NB4 (cell line): ENCODE measurements around the gene COBL.

ENCODE experiments used
- DNase-seq: peaks from one replicate; pipeline ENCODE4 v3.0.0; 2010; ENCODE audit warnings: low read depth
- H3K4me3 ChIP-seq: one replicate; pipeline ENCODE4 v1.5.1; 2011; ENCODE audit warnings: mild to moderate bottlenecking, low read depth, low read length, moderate library complexity
- MYC ChIP-seq: IDR thresholded peaks from 2 replicates; pipeline ENCODE4 v1.6.1; 2011; ENCODE audit warnings: low read depth, low read length
- POLR2A ChIP-seq: IDR thresholded peaks from 2 replicates; pipeline ENCODE4 v1.6.1; 2011; ENCODE audit warnings: mild to moderate bottlenecking; ENCODE audit not compliant: insufficient read length; ENCODE audit errors: extremely low read depth
- TF ChIP-seq, protein P1 (sequence below): IDR thresholded peaks from 2 replicates; pipeline ENCODE4 v1.6.1; 2011; ENCODE audit warnings: low read depth, low read length
- TF ChIP-seq, protein P2 (sequence below): IDR thresholded peaks from one replicate; pipeline ENCODE4 v1.5.1; 2012; ENCODE audit warnings: low read depth, low read length

COBL gene

DNA sequence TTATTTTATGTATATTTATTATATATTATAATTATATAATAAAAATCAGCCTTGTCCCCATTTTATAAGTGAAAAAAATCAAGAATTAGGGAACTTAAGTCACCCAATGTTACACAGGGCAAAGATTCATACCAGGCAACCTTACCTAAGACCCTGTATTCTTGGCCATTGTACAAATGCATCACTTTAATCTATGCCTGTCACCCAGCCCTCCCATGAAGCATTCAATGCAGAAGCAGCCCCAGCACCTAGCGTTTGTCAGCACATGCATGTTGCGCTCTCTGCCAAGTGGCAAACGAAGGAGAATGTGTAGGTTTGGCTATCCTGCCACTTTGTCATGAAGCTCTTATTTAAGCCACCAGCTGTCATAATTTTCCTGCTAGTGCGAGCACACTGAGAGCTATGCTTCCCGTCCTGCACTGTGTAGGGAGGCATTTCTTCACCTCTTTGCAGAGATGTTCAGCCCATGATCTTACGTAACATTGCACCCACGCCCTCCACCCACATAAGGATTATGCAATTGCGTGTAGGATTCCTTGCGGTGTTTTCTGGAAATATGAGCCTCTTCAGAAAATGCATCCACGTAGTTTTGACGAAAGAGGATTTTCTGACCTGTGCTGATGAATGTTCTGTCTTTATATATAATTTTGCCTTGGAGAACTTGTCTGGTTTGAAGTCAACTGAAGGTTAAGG is 7.7 kb upstream of the COBL start:
- no peak overlapping the region for H3K4me3 ChIP-seq
- TF ChIP-seq POLR2A (no peak), MYC (0 out of 2 replicates have a peak, but pooled peaks have one; percentile 6)
- TF ChIP-seq, protein P1, sequence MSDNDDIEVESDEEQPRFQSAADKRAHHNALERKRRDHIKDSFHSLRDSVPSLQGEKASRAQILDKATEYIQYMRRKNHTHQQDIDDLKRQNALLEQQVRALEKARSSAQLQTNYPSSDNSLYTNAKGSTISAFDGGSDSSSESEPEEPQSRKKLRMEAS = no peak
- DNase-seq = peak; percentile 82

DNA sequence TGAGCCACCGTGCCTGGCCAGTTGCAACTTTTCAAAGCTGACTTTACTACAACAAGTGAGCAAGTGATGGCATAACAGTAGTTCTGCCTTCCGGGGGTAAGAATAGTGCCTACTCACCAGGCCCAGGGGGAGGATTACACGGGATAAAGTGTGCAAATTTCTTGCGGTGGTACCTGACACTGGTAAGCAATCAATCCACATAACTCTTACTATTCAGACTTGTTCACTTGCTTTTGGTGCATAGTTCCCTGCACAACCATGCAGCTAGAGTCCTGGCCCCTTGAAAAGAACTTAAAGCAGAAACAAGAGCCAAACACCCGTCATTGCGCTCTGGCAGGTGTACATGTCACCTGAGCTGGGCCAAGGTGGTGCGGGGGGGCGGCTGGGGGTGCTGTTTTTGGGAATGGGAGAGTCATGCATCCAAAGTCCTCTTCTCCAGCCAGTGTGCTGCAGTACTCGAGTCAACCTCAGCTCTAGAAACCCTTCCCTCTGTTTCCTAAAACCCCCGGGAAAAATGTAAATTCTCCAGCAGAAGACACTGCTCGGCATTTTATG is 5.4 kb upstream of the COBL start:
- H3K4me3 ChIP-seq = no peak overlapping the region
- no peak for DNase-seq
- TF ChIP-seq MYC (no peak), POLR2A (no peak)
- TF ChIP-seq, protein P2, sequence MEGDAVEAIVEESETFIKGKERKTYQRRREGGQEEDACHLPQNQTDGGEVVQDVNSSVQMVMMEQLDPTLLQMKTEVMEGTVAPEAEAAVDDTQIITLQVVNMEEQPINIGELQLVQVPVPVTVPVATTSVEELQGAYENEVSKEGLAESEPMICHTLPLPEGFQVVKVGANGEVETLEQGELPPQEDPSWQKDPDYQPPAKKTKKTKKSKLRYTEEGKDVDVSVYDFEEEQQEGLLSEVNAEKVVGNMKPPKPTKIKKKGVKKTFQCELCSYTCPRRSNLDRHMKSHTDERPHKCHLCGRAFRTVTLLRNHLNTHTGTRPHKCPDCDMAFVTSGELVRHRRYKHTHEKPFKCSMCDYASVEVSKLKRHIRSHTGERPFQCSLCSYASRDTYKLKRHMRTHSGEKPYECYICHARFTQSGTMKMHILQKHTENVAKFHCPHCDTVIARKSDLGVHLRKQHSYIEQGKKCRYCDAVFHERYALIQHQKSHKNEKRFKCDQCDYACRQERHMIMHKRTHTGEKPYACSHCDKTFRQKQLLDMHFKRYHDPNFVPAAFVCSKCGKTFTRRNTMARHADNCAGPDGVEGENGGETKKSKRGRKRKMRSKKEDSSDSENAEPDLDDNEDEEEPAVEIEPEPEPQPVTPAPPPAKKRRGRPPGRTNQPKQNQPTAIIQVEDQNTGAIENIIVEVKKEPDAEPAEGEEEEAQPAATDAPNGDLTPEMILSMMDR = no peak
- TF ChIP-seq, protein P1 = no peak

DNA sequence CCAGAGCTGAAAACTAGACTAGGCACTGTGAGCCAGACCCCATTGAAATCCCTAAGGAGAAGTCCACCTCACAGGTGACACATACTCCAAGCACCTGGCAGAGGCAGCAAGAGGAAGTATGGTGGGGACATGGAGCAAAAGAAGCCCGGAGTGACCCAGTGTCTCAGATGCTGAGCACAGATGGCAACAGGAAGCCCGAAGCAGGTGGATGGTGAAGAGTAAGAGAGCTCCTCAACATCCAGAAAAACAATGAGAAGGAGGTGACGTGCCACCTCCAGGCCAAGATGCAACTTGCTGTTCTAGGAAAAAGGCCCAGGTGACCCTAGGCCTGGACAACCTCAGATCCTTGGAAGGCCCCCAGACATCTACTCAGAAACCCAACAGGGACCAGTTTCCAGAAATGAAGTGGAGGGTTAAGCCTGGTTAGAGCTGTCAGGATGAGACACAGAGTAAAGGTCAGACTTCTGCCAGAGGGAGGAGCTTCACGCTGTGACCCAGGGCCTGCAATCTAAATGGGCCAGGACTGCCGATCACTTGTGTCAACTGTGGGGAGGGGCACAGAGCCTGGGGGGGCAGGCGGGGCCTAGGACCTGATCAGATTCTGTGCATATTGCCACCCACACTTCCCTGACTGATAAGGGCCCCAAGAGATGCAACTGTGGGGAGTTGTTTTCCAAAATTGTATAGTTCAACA is 2.4 kb upstream of the COBL start:
- DNase-seq = no peak
- TF ChIP-seq POLR2A = no peak
- TF ChIP-seq MYC = no peak
- TF ChIP-seq, protein P1 = no peak
- TF ChIP-seq, protein P2 = no peak
- H3K4me3 ChIP-seq = no peak overlapping the region

DNA sequence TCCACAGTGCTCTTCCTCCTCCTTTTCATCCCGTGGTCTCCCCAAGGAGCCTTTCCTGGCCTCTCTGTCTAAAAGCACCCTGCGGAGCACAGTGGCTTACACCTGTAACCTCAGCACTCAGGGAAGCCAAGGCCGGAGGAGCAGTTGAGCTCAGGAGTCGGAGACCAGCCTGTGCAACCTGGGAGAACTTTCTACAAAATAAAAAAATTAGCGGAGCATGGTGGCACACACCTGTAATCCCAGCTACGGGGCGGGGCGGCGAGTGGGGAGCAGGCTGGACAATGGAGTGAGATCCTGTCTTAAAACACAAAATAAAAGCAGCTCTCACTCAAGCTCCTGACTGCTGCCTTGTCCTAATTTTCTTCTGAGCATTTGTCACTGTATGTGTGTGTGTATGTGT is 1.4 kb upstream of the COBL start:
- TF ChIP-seq MYC (no peak), POLR2A (no peak)
- DNase-seq = no peak

DNA sequence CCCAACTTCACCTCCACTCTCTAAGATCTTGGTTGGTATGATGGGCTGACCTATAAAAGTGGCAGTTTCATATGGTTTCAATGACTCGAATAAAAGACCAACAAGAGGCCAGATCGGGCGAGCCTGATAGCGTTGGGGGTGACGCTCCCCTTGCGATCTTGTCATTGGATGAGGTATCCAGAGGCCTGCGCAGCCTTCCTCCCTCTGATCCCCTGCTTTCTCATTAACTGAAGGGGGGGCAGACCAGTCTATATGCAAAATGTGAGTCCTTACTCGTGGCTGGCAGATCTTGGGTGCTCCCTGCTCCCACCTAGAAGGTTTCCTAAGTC is 937 bp upstream of the COBL start:
- no peak overlapping the region for H3K4me3 ChIP-seq
- DNase-seq = no peak
- TF ChIP-seq MYC = no peak

More for the DNA sequence above, 1.4 kb upstream of the COBL start:
- no peak overlapping the region for H3K4me3 ChIP-seq

DNA sequence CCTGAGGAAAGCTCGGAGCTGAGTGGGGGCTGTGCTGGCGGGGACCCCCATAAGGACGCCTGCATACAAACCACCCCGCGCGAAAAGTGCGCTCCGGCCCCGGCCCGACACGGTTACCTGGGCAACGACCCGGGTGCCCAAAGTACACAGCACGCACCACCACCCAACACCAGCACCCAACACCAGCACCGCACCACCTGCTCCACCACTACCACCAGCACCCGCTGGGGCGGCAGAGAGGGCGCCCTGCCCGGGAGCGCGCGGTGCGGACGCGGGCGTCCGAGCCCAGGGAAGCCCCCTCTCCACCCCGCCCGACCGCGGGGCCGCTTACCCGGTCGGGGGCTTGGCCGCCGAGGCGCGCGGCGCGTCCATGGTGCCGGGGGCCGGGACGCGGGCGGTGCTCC is 345 bp downstream of the COBL start:
- no peak for DNase-seq
- TF ChIP-seq, protein P2 = no peak
- TF ChIP-seq POLR2A (no peak), MYC (no peak)
- TF ChIP-seq, protein P1 = no peak
- no peak overlapping the region for H3K4me3 ChIP-seq

DNA sequence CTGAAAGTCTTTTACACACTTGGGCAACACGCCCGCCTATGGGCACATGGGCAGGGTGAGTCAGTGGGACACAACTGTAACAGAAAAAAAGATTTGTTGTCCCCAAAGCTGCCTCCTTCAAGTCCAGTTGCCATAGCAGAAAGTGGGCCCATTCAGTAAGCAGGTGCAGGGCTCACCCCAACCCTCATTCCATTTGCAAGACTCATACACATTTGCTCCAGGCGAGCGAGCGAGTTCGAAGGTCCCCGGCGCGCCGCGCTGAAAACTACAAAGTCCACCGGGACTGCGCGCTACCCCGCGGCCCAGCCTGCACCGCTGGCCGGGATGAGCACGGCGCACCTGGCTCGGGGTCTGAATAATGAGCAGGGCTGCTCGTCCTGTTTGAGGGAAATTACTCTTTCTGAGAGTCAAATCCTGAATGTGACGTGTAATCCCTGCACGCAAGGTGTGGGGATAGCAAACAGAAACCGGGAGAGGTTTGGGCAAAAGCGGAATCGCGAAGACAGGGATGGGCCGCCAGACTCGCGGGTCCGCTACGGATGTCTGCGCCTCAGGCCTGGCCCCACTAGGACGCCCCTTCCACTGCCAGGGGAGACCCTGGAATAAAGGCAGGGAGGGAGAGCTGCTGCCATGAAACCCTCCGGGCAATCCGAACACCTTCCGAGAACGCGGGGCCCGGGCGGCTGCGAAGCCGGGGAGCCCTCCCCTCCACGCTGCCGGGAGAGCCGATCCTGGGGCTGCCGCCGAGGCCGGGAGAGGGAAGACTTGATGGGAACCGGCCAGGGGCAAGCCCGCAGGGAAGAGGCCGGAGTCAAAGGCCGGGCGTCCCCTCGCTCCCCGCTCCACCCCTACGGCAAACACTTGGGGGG is 982 bp downstream of the COBL start:
- no peak overlapping the region for H3K4me3 ChIP-seq
- TF ChIP-seq MYC = no peak
- TF ChIP-seq, protein P1 = no peak
- TF ChIP-seq, protein P2 = no peak
- no peak for TF ChIP-seq POLR2A
- DNase-seq = no peak
